HepG2 (cell line): Measurements from ENCODE around the gene GPR107.

Experiments used
- MAF1 ChIP-seq: sonication (generic); formaldehyde crosslinking; IDR thresholded peaks from 2 replicates; pipeline ENCODE4 v1.5.0; 2020; ENCODE audit warnings: missing genetic modification reagents, borderline replicate concordance
- ZNF724P ChIP-seq: sonication (generic); formaldehyde crosslinking; IDR thresholded peaks from 2 replicates; pipeline ENCODE4 v1.8.0; 2022; ENCODE audit warnings: missing genetic modification reagents, borderline replicate concordance

DNA sequence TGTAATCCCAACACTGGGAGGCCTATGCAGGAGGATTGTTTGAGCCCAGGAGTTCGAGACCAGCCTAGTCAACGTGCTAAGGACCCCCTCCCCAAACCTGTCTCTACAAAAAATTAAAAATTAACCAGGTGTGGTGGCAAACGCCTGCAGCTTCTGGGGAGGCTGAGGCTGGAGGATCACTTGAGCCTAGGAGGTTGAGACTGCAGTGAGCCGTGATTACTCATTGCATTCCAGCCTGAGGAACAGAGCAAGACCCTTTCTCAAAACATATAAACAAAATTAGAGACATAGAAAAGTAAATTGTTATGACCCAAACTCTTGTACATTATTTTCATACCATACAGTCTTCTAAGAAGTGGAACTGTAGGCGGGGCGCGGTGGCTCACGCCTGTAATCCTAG is 1.1 kb downstream of the GPR107 start:
- TF ChIP-seq ZNF724P (CRISPR knock-in tag) (no peak), MAF1 (no peak)
